NCI-H748 (cell line): ENCODE measurements around the gene EXOSC3.
"Not testable (repeated sequence)": the region's sequence is repeated elsewhere in the genome, so short reads cannot be mapped to it uniquely, and the experiment has no call there.

ENCODE experiments used
- DNase-seq: peaks from one replicate; lab custom pipeline; 2025; ENCODE audit not compliant: unreplicated experiment; lab: John Stamatoyannopoulos, UW

The EXOSC3 gene

DNA sequence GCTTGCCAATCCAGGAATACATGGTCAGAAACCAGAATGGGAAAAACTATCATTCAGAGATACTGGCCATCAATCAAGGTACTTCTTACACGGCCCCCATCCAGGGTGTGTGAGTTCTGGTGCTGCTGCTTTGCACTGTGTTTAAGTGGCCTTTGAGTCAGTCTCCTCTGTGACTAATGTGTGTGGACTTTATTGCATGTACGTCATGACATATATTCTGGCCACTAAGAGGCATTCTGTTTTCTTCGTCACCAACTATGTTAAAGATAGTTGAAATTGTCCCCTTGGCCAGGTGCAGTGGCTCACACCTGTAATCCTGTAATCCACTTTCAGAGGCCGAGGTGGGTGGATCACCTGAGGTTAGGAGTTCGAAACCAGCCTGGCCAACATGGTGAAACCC lies 8.5 kb downstream of the EXOSC3 start:
- no peak for DNase-seq

DNA sequence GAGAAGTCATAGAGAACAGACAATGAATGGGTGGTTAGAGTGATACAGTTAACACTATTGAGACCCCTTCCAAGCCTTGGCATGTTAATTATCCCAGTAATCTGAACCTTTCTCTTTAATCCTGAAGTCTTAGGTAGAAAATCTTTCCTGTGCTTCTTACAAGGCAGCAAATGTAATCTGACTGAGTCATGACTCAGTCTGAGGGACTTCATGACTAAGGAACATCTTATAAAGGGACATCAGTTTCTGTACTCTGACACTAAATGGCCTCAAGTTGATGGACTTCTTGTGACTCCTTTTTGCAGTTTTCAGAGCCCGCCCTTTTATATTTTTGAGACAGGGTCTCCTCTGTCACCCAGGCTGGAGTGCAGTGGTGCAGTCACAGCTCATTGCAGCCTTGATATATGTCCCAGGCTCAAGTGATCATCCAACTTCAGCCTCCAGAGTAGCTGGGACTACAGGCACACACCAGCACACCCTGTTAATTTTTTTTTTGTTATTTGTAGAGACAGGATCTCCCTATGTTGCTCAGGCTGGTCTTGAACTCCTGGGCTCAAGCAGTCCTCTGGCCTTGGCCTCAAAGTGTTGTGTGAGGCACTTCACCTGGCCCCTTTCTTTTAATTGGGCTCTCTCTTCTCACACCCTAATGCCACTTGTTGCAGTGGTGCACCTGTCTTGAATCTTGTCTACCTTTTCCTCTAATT lies 9.5 kb downstream of the EXOSC3 start:
- no peak for DNase-seq

DNA sequence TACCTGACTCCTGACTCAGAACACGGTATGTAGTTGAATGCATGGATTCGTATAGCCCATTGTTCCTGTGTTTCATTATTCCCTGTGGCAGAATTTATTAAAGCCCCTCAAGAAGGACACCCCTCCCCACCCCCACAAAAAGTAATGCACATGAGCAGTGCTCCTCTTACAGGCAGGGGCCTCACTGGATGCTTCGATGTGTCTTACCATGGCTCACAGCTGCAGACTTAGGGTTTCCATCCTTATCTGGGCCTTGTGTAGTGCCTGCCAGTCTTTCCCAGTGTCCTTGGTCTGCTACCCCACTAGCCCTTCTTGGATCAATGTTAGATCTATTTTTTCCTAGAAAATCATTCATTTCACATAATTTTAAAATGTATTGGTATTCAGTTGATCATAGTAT lies 14.9 kb downstream of the EXOSC3 start:
- DNase-seq: no peak

DNA sequence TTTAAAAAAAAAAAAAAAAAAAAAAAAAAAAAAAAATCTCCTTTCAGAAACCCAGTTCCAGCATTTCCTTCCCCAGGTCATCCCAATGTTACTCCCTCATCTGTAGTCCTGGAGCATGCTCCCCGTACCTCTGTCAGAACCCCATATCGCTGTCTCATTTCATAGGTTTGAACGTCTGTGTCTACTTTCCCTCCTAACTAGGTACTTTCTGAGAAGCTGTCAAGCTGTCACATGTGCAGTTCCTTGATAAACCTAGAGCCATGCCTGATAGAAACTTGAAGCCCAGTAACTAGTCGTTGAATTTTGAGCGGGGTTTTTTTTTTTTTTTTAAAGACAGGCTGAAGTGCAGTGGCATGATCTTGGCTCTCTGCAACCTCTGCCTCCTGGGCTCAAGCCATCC lies 15.6 kb downstream of the EXOSC3 start:
- DNase-seq: no peak

DNA sequence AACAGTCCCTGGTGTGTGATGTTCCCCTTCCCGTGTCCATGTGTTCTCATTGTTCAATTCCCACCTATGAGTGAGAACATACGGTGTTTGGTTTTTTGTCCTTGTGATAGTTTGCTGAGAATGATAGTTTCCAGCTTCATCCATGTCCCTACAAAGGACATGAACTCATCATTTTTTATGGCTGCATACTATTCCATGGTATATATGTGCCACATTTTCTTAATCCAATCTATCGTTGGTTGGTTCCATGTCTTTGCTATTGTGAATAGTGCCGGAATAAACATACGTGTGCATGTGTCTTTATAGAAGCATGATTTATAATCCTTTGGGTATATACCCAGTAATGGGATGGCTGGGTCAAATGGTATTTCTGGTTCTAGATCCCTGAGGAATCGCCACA lies 19.6 kb downstream of the EXOSC3 start:
- not testable (repeated sequence) for DNase-seq

DNA sequence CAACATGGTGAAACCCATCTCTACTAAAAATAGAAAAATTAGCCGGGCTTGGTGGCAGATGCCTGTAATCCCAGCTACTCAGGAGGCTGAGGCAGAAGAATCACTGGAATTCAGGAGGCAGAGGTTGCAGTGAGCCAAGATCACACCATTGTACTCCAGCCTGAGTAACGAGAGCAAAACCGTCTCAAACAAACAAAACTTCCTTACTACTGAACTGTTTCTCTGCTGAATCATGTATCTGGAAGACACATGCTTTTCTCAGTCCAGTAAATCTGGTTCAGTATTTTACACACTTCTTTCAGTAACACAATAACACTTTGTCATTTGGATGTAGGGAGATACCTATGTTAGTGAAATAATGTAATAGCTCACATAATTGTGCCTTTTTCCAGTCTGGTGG lies 23.4 kb downstream of the EXOSC3 start:
- DNase-seq: no peak

DNA sequence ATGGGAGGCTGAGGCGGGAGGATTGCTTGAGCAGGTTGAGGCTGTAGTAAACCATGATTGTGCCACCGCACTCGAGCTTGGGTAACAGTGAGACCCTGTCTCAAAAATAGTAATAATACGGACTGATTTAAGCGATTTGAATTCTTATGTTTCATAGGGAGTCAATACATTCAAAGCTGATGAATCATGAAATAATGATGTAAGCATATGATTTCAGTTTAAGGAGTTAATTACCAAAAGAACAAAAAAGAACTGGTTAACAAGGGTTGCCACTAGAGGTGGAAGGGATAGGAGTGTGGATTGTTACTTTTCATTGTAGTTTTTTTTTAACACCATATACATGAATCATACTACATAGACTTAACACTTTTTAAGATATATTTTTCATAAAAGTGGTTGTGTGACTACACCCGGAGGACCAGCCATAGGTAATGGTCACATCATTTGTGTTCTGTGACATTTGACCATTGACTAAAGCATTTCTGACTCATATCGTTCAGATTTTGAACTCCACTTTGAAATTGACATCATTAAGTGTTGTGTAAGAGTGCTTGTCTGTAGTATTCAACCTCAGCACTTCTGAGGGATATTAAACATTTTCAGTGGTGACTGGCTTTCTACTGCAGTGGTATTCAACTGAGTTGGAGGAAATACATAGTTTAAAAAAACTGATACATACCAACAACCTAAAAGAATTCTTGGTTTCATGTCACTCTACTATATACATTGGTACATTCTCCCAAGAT lies 24.3 kb downstream of the EXOSC3 start:
- no peak for DNase-seq

DNA sequence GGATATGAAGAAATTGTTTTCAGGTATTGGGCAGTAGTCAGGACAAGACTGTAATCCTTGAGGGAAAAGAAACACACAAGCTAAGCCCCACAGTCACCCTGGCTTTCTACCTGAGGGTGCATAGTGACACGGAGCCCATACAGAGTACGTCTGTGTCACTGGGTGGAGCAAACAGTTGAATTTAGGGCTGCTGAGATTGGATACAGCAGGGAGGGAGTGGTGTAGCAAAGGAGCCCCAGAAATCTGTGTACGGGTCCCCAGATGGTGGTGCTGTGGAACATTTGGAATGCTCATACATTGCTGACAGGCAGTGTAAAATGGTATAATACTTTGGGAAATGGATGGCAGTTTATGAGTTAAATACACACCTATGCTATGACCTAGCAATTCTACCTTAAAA lies 26.1 kb downstream of the EXOSC3 start:
- DNase-seq: no peak

DNA sequence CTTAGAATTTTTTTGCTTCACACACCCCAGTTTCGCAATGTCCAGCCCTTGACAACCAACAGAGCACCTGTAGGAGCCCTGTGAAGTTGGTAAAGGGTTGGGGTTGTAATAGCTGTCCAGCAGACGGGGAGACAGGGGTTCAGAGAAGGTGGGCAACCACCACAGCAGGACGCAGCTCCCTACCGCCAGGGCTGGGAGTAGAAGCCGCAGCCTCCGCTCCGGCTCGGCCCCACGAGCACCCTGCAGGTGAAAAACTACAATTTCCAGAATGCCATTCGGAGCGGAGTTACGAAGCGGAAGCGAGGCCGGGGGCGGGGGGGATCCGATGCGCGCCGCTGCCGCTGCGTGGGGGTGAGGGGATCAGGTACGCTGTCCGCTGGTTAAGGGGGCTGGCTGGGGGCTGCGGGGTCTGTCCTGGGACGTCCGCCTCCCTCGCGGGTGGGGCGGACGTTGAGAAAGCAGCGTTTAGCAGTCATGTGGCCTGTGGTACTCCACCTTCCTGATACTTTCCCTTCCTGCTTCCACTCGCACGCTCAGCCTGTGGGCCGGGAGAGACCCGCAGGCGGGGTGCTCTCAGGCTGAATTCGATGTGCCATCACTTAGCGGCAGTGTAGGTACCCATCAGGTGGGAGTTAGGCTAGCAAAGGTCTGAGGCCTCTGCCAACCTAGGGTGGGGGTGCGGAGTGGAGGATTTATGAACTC lies 31.2 kb downstream of the EXOSC3 start, which contains the start of gene TRMT10B:
Gene TRMT10B (plus strand): TSS at position 317 of the 702 bp plus-strand sequence. CDS start 8,127 bp downstream, outside the sequence.
- DNase-seq: peak; percentile 80

DNA sequence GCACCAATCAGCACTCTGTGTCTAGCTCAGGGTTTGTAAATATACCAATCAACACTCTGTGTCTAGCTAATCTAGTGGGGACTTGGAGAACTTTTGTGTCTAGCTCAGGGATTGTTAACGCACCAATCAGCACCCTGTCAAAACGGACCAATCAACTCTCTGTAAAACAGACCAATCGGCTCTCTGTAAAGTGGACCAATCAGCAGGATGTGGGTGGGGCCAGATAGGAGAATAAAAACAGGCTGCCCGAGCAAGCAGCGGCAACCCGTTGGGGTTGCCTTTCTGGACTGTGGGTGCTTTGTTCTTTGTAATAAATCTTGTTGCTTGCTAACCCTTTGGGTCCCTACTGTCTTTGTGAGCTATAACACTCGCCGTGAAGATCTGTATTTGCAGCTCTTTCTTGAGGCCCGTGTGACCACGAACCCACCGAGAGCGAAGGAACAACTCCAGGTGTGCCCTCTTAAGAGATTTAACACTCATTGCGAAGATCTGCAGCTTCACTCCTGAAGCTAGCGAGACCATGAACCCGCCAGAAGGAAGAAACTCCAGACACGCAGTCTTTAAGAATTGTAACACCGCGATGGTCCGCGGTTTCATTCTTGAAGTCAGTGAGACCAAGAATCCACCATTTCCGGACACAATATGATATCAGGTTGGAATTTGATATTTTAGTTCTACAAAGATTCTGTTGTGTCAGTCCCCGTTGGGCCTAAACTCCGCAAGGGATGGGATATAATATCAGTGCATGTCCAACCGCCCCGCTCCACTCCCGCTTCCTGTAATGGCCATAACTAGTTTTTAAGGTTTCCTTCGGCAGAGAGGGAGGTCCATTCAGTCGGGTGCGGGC lies 32.0 kb downstream of the EXOSC3 start:
- no peak for DNase-seq

DNA sequence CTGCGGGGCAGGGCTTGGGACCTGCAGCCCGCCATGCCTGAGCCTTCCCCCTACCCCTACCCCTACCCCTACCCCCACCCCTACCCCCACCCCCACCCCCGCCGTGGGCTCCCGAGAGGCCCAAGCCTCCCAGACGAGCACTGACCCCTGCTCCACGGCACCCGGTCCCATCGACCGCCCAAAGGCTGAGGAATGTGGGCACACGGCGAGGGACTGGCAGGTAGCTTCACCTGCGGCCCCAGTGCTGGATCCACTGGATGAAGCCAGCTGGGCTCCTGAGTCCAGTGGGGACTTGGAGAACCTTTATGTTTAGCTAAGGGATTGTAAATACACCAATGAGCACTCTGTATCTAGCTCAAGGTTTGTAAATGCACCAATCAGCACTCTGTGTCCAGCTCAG lies 32.8 kb downstream of the EXOSC3 start:
- DNase-seq: not testable (repeated sequence)

DNA sequence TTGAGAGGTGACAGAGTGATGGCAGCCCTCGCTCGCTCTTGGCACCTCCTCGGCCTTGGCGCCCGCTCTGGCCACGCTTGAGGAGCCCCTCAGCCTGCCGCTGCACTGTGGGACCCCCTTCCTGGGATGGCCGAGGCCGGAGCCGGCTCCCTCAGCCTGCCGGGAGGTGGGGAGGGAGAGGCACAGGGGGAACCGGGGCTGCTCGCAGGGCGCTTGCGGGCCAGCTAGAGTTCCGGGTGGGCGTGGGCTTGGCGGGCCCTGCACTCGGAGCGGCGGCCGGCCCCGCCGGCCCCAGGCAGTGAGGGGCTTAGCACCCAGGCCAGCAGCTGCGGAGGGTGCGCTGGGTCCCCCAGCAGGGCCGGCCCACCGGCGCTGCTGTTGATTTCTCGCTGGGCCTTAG lies 33.2 kb downstream of the EXOSC3 start:
- not testable (repeated sequence) for DNase-seq

DNA sequence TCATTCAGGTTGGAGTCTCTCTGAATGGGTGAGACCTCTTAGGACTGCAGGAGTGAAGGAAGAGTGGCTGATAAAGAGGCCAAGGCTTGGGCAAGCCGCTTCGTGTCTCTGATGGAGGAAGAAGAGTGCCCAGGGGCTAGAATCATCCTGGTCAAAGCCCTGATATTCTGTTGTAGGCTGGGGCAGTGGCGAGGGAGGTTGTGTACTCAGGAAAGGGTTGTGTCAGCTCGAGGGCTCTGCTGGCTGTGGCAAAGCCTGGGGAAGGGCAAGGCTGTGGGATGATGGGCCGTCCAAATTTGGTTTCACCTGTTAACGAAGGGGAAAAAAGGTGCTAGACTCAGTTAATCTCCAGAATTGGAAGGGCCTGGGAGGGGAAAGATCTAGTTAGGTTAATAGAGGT lies 33.7 kb downstream of the EXOSC3 start:
- DNase-seq: no peak

DNA sequence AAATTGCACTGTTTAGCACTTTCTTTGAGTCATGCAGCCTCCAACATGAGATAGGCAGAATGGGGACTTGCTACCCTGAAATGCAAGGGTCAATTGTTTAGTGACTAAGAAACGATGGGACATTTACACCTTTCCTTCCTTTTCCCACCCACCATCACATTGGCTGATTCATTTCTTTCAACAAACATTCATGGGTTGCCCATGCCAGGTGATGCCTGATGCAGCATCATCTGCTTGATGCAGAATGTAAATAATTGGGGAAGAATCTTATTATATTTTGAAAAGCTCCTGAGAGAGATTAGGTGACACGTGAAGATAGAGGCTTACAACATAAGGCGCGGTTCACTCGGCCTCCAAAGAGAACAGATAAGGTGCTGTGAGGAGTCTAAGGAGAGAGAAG lies 35.7 kb downstream of the EXOSC3 start:
- no peak for DNase-seq

DNA sequence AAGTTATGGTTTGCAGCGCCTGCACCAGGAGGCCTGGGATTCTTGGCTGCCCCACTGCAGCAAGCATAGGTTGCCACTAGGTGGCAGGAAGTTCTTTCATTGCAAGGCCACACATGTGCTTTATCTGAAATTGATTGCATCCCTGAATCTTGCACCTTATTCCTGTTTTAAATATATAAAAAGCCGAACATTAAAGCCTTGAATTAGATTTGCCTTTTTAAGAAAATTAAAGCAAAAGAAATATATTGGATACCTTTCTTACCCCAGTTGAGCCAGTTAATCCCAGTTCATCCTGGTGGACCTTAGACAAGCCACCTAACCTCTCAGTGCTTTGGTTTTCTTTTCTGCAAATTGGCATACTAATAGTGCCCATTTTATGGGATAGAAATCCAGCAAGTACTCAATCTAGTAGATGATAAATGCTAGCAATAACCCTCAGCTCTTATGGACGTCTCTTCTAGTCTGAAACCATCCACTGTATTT lies 37.6 kb downstream of the EXOSC3 start:
- peak; percentile 70 for DNase-seq

DNA sequence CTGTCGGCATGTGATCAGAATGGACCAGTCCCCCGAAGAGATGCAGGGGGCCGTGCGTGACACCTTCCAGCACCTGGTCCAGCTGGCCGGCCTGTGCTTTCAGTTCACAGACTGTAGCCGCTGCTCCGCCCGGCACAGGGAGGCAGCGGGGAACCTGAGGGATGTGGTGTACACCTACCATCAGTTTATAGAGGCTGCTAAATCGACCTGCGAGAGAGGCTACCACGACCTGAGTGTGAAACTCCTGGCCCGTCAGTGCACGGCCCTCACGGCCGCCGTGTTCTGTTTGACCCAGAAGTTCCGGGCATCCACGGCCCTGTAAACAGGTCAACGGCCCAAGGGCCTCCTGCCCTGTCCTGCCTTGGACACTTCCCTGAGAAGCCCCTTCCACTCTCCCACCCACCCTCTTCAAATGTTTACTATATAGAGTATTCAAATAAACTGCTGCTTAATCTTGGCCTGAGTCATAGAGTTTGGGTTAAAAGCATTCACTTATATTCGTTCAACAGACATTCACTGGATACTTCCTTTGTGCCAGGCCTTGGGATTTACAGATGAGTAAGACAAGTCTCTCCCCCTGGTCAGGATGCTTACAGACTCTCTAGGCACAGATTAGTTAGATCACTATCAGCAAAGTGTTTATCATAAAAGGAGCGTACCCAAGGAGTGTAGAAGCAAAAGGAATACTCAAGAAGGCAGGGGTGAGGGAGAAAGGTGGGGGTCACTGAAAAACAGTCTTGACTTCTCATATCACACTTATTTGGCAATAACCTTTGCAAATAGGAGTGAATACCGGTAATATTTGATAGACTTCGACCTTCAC lies 38.2 kb downstream of the EXOSC3 start:
- DNase-seq: no peak

DNA sequence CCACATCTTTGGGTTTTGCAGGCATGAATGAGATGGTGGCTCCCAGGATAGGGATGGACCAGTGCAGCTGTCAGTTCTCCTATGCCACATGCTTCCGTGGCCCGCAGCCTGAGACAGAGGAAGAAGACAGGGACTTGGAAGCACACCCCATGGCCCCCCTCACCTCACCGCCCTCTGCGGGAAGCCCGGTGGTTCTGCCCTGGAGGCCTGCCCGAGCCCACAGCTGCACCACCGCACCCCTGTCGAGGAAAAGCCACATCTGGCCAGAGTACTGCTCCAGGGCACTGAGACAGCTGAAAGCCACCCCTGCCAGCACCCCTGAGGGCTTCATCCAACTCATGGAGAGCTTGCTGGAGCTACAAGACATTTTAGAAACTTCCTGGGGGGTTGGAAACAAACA lies 38.9 kb downstream of the EXOSC3 start:
- DNase-seq: no peak

DNA sequence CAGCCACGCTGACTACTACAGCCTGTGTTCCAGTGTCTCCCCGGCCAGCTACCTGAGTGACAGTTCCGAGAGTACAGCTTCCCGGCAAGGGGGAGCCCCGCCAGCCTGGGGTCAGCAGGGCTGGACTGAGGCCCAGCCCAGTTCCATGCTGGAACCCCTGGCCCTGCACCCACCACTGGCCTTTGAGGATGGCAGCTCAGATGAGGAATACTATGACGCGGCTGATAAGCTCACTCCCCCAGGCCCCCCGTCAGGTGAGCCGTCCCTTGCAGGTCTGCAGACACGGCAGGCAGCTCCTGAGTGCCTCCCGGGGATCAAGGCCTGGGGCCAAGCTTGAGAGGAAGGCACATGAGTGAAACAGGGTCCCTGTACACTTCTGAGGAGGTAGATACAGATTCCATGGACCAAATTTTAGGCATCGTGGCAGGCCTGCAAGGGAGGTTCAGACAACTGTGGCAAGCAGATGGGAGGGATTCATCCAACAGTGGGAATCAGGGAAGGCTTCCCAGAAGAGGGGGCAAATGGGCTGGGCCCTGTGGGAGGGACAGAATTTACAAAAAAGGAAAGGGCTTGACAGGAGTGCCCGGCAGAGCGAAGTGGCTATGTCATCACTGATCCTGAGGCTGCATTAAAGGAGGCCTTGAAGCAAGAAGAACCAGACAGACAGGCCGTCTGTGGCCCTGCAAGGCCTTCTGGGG lies 44.1 kb downstream of the EXOSC3 start:
- DNase-seq: no peak

DNA sequence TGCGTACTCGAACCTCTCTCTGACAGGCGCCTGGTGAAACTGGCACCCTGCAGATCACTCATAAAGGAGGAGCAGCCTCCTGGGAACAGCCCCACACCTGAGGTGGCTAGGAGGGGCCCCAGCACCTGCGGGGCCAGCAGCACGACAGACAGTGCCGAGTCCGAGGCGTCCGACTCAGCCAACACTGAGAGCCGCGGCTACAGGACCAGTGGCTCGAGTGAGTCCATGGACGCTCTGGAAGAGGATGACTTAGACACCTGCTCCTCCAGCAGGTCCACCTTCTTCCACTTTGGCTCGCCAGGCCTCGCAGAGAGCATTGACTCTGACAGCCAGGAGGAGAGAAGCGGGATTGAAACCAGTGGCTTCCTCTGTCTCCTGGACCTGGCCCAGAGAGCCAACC lies 44.7 kb downstream of the EXOSC3 start:
- DNase-seq: no peak
